ENCODE data around the gene SLC51A.
A peak's percentile ranks its signal among the peaks of the same experiment; 100 is the strongest.

The SLC51A gene

GRCh38 chr3:196220991-196221390, 4.7 kb downstream of the SLC51A start:
- Histone ChIP-seq H3K27ac (replicated peaks) (peak overlapping the region; percentile 96), H3K4me3 (replicated peaks; ENCODE audit: insufficient read depth, low read length) (peak overlapping the region; percentile 10), H3K27me3 (ENCODE audit: insufficient read depth, poor library complexity, severe bottlenecking) (no peaks in the 10 kb centered on the region)
- DNase-seq (ENCODE audit: low read depth in 1 of 2, low spot score in 1 of 2), result peak; percentile 45 to 81
- TF ChIP-seq SPI1 (IDR thresholded peaks at IDR 0.05; ENCODE audit: borderline replicate concordance, low read depth) (no peak), POLR2AphosphoS5 (IDR thresholded peaks at IDR 0.05; ENCODE audit: low read depth) (no peak), GABPA (IDR thresholded peaks at IDR 0.05; ENCODE audit: low read depth) (no peak), CTCF (IDR thresholded peaks at IDR 0.05; ENCODE audit: insufficient read depth, low read length) (no peak), REST (IDR thresholded peaks at IDR 0.05; ENCODE audit: insufficient replicate concordance, low read depth) (no peak)

DNA sequence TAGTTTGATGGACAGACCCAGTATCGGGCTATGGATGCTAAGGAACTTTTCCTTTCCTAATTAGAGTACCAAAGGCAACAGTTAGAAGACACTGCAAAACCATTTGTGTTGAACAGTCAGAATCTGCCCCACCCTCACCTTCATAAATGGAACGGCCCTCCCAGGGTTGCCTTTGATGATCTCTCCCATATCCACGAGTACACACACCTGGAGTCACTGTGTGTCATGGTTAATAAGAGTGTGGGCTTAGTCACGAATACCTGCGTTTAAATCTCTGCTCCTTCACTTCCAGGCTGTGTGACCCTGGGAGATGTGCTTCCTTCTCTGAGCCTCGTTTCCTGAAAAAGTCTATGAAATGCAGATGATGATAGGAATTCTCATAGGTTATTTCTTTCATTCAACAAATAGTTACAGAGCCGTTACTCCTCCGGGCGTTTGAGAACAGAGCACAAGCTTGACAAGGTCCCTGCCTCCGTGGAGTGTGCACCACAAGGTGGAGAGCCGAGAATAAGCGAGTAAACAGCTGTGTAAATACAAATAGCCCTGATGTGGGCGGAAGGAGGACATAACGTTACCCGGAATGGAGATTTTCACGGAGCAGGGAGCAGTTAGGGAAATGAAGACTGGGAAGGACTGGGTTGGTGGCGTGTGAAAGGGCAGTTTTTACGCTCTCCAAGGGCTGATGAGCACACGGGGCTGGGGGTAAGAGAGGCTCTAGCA, 6.7 kb downstream of the SLC51A start:
- TF ChIP-seq SPI1 (IDR thresholded peaks at IDR 0.05; ENCODE audit: borderline replicate concordance, low read depth), result no peak
- no peak for TF ChIP-seq POLR2AphosphoS5 (IDR thresholded peaks at IDR 0.05; ENCODE audit: low read depth)
- TF ChIP-seq REST (IDR thresholded peaks at IDR 0.05; ENCODE audit: insufficient replicate concordance, low read depth), result no peak
- no peak for TF ChIP-seq CTCF (IDR thresholded peaks at IDR 0.05; ENCODE audit: insufficient read depth, low read length)
- TF ChIP-seq GABPA (IDR thresholded peaks at IDR 0.05; ENCODE audit: low read depth), result no peak
- Histone ChIP-seq H3K27ac (replicated peaks) (no peak overlapping the region), H3K27me3 (ENCODE audit: insufficient read depth, poor library complexity, severe bottlenecking) (no peaks in the 10 kb centered on the region), H3K4me3 (replicated peaks; ENCODE audit: insufficient read depth, low read length) (no peak overlapping the region)
- no peak for DNase-seq (ENCODE audit: low read depth in 1 of 2, low spot score in 1 of 2)

- no peak for DNase-seq (ENCODE audit: low read depth in 1 of 2, low spot score in 1 of 2)
- Histone ChIP-seq H3K4me3 (replicated peaks; ENCODE audit: insufficient read depth, low read length) (no peak overlapping the region), H3K27ac (replicated peaks) (no peak overlapping the region), H3K27me3 (ENCODE audit: insufficient read depth, poor library complexity, severe bottlenecking) (no peaks in the 10 kb centered on the region)
- TF ChIP-seq SPI1 (IDR thresholded peaks at IDR 0.05; ENCODE audit: borderline replicate concordance, low read depth) (no peak), POLR2AphosphoS5 (IDR thresholded peaks at IDR 0.05; ENCODE audit: low read depth) (no peak), GABPA (IDR thresholded peaks at IDR 0.05; ENCODE audit: low read depth) (no peak), CTCF (IDR thresholded peaks at IDR 0.05; ENCODE audit: insufficient read depth, low read length) (no peak), REST (IDR thresholded peaks at IDR 0.05; ENCODE audit: insufficient replicate concordance, low read depth) (no peak)
Measured at GRCh38 chr3:196225086-196225485, 8.8 kb downstream of the SLC51A start.
